OCI-LY3 (cell line): ENCODE results near the gene ACSF3.

Experiments used
- H2AFZ ChIP-seq: fragments of 200-600, 300-600 bp; shearing (Covaris generic); 2 replicates; pipeline ENCODE4 v1.6.0; 2014; ENCODE audit warnings: antibody characterized with exemption, low read depth, low read length
- H3K27ac ChIP-seq: fragments of 200-600, 300-600 bp; sonication (generic); 2 replicates; pipeline ENCODE4 v1.5.1; 2014; ENCODE audit warnings: mild to moderate bottlenecking, low read length, moderate library complexity, mixed read lengths
- H3K27me3 ChIP-seq: fragments of 200-600, 300-600 bp; sonication (generic); 2 replicates; pipeline ENCODE4 v1.6.1; 2014; ENCODE audit warnings: low read depth, low read length, mixed read lengths
- H3K36me3 ChIP-seq: fragments of 200-600, 300-600 bp; sonication (generic); replicated peaks from 2 replicates; pipeline ENCODE3; 2014; ENCODE audit warnings: low read depth, low read length, mixed read lengths
- H3K4me1 ChIP-seq: fragments of 300-600, 200-600 bp; sonication (generic); 2 replicates; pipeline ENCODE4 v1.6.1; 2014; ENCODE audit warnings: low read length, mixed read lengths
- H3K4me2 ChIP-seq: fragments of 200-600, 300-600 bp; sonication (generic); 2 replicates; pipeline ENCODE4 v1.6.1; 2014; ENCODE audit warnings: low read length, mixed read lengths
- H3K4me3 ChIP-seq: fragments of 300-600, 200-600 bp; sonication (generic); 2 replicates; pipeline ENCODE4 v1.5.1; 2014; ENCODE audit warnings: antibody characterized with exemption, mild to moderate bottlenecking, low read length, moderate library complexity
- H3K79me2 ChIP-seq: fragments of 300-600, 200-600 bp; shearing (Covaris generic); 2 replicates; pipeline ENCODE4 v1.6.1; 2014; ENCODE audit warnings: mild to moderate bottlenecking, low read length, mixed read lengths
- H3K9ac ChIP-seq: fragments of 300-600, 200-600 bp; shearing (Covaris generic); 2 replicates; pipeline ENCODE4 v1.6.0; 2014; ENCODE audit warnings: mild to moderate bottlenecking, low read length, moderate library complexity
- H3K9me3 ChIP-seq: fragments of 200-600, 300-600 bp; shearing (Covaris generic); 2 replicates; pipeline ENCODE4 v1.6.1; 2014; ENCODE audit warnings: low read length, mixed read lengths; ENCODE audit not compliant: insufficient read depth
- H4K20me1 ChIP-seq: fragments of 200-600, 300-600 bp; sonication (generic); 2 replicates; pipeline ENCODE4 v1.6.1; 2016; ENCODE audit warnings: low read length, mixed read lengths; ENCODE audit not compliant: insufficient read depth
- CTCF ChIP-seq: fragments of 200-600, 300-600 bp; sonication (generic); IDR thresholded peaks from 2 replicates; pipeline ENCODE4 v1.5.1; 2014; ENCODE audit warnings: antibody characterized with exemption, low read length, low read depth
- EZH2phosphoT487 ChIP-seq: fragments of 200-600 bp; shearing (Covaris generic); IDR thresholded peaks from 2 replicates; pipeline ENCODE4 v1.6.1; 2018; ENCODE audit warnings: antibody characterized with exemption, mixed run types, low read depth

The ACSF3 gene

DNA sequence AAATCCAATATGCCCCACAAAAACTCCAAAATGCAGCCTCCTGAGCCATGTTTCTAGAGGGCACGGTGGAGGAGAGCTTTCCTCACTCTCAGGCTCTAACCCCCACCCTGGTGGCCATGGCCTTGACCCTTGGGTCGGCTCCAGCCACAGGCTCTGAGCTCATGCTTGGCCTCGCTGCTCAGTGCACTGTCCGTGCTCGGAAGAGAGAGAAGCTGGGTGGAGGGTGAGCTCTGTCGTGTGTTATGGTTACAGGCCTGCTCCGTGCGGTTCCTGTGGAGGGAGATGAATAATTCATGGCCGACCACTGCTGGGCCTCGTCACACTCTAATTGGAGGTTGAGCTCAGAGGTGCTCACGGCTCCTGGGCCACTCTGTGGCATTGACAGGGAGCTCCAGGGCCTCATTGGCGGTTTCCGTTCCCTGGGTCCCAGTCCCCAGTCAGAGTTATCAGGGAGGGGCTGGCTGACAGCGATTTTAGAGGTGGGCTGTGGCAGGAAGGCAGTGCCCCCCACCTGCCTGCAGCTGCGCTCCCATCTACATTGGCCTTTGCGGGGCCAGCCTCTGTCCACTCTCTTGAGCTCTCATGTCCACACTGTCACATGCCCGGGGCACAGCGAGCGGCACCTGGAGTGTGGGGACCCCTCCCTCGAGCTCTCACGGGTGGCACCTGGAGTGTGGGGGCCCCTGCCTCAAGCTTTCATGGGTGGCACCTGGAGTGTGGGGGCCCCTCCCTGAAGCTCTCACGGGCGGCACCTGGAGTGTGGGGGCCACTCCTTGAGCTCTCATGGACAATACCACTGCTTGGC is 24.9 kb downstream of the ACSF3 start:
- H3K4me3 ChIP-seq: no peak overlapping the region
- no peak overlapping the region for H3K9ac ChIP-seq
- H3K27ac ChIP-seq: no peak overlapping the region
- H3K4me2 ChIP-seq: no peak overlapping the region
- H4K20me1 ChIP-seq: peaks cover 4% of the 10 kb centered on the region; the same call in 1 of the 2 replicates
- no peak for TF ChIP-seq CTCF
- TF ChIP-seq EZH2phosphoT487: no peak
- H2AFZ ChIP-seq: no peak overlapping the region
- no peaks in the 10 kb centered on the region for H3K27me3 ChIP-seq
- peaks cover 39% of the 10 kb centered on the region for H3K4me1 ChIP-seq
- no peaks in the 10 kb centered on the region for H3K9me3 ChIP-seq
- peaks cover 65% of the 10 kb centered on the region for H3K36me3 ChIP-seq
- H3K79me2 ChIP-seq: peaks cover 8% of the 10 kb centered on the region

- Histone ChIP-seq H3K9ac (no peak overlapping the region), H3K27me3 (no peaks in the 10 kb centered on the region), H3K4me2 (no peak overlapping the region), H3K79me2 (peaks cover 8% of the 10 kb centered on the region), H4K20me1 (peaks cover 4% of the 10 kb centered on the region; the same call in 1 of the 2 replicates), H3K4me1 (peaks cover 33% of the 10 kb centered on the region), H3K4me3 (no peak overlapping the region), H3K27ac (no peak overlapping the region), H3K9me3 (no peaks in the 10 kb centered on the region), H3K36me3 (peaks cover 65% of the 10 kb centered on the region), H2AFZ (no peak overlapping the region)
- TF ChIP-seq CTCF (no peak), EZH2phosphoT487 (no peak)
Observed at GRCh38 chr16:89119166-89119621, 25.5 kb downstream of the ACSF3 start.

DNA sequence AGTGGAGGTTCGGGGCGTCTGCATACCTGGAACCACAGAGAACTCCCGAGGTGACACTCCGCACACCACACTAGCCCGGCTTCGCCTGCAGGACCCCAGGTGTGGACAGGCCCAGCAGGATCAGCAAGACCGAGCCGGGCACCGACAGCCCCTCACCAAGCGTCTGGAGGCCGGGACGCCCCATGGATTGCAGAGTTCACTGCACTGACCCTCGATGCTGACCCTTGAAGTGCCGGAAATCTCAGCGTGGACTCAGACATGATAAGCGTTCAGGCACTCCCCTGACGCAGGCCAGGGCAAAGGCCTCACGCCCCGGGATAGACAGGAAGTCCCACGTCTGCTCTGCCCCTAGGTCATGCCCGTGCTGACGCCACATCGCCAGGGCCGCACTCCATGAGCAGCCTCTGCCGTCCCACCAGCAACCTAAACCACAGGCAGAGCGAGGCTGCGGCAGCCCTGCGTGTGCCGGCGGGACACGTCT is 26.0 kb downstream of the ACSF3 start:
- Histone ChIP-seq H3K27me3 (no peaks in the 10 kb centered on the region), H3K9me3 (no peaks in the 10 kb centered on the region), H3K4me2 (no peak overlapping the region), H3K9ac (no peak overlapping the region), H3K27ac (no peak overlapping the region), H3K36me3 (peaks cover 65% of the 10 kb centered on the region), H4K20me1 (peaks cover 4% of the 10 kb centered on the region; the same call in 1 of the 2 replicates), H2AFZ (no peak overlapping the region), H3K79me2 (peaks cover 8% of the 10 kb centered on the region), H3K4me1 (peaks cover 28% of the 10 kb centered on the region), H3K4me3 (no peak overlapping the region)
- no peak for TF ChIP-seq CTCF
- TF ChIP-seq EZH2phosphoT487: no peak

GRCh38 chr16:89120281-89120680 is 26.6 kb downstream of the ACSF3 start:
- H3K27ac ChIP-seq: no peak overlapping the region
- no peak for TF ChIP-seq EZH2phosphoT487
- no peak for TF ChIP-seq CTCF
- H3K79me2 ChIP-seq: peaks cover 8% of the 10 kb centered on the region
- no peaks in the 10 kb centered on the region for H3K9me3 ChIP-seq
- H3K4me2 ChIP-seq: no peak overlapping the region
- no peak overlapping the region for H2AFZ ChIP-seq
- peaks cover 4% of the 10 kb centered on the region; the same call in 1 of the 2 replicates for H4K20me1 ChIP-seq
- H3K4me1 ChIP-seq: peaks cover 22% of the 10 kb centered on the region
- no peak overlapping the region for H3K4me3 ChIP-seq
- H3K36me3 ChIP-seq: peaks cover 66% of the 10 kb centered on the region
- no peaks in the 10 kb centered on the region for H3K27me3 ChIP-seq
- no peak overlapping the region for H3K9ac ChIP-seq
